ENCODE data around the gene TEAD1.

GRCh38 chr11:12629601-12630313, 44.5 kb upstream of the TEAD1 start:
- TF ChIP-seq MXD1 (CRISPR knock-in tag; IDR thresholded peaks at IDR 0.05; ENCODE audit: borderline replicate concordance, poor library complexity, severe bottlenecking) (no peak), STAT5B (CRISPR knock-in tag; IDR thresholded peaks at IDR 0.05) (no peak), CREB1 (IDR thresholded peaks at IDR 0.05) (no peak), CREB1 (CRISPR knock-in tag; IDR thresholded peaks at IDR 0.05) (no peak), MAFK (IDR thresholded peaks at IDR 0.05; ENCODE audit: low read length) (no peak; the same call in 1 of the 2 replicates), MYNN (IDR thresholded peaks at IDR 0.05) (no peak), MYNN (CRISPR knock-in tag; IDR thresholded peaks at IDR 0.05) (no peak)
